SKM-1 (cell line): ENCODE data around the gene HIF1A.

Experiments used
- DNase-seq: peaks from one replicate; lab custom pipeline; 2025; ENCODE audit not compliant: unreplicated experiment; lab: John Stamatoyannopoulos, UW

The HIF1A gene

GRCh38 chr14:61672796-61673195 is 22.5 kb upstream of the HIF1A start:
- DNase-seq: no peak

- DNase-seq: no peak
Measured at GRCh38 chr14:61673305-61673704, 22.0 kb upstream of the HIF1A start.

GRCh38 chr14:61675291-61675690 is 20.0 kb upstream of the HIF1A start:
- DNase-seq: no peak

GRCh38 chr14:61677479-61677878 is 17.8 kb upstream of the HIF1A start:
- DNase-seq: no peak

GRCh38 chr14:61678975-61679374 is 16.3 kb upstream of the HIF1A start:
- DNase-seq: no peak

- DNase-seq: no peak
Measured at GRCh38 chr14:61681413-61681812, 13.9 kb upstream of the HIF1A start.

GRCh38 chr14:61683108-61683507 is 12.2 kb upstream of the HIF1A start:
- no peak for DNase-seq

DNA sequence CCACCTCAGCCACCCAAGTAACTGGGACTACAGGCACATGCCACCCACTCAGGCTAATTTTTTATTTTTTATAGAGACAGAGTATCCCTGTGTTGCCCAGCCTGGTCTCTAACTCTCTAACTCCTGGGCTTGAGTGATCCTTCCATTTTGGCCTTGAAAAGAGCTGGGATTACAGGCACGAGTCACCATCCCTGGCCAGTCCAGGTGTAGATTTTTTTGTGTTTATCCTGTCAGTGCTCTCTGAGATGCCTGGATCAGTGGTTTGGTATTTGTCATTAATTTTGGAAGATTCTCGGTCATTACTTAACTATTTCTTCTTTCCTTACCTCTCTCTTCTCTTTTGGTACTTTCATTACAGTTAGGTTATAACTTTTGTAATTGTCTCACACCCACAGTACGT is 5.3 kb upstream of the HIF1A start:
- no peak for DNase-seq

- DNase-seq: no peak
Measured at GRCh38 chr14:61690982-61691381, 4.3 kb upstream of the HIF1A start.

GRCh38 chr14:61691495-61691894 is 3.8 kb upstream of the HIF1A start:
- DNase-seq: no peak

DNA sequence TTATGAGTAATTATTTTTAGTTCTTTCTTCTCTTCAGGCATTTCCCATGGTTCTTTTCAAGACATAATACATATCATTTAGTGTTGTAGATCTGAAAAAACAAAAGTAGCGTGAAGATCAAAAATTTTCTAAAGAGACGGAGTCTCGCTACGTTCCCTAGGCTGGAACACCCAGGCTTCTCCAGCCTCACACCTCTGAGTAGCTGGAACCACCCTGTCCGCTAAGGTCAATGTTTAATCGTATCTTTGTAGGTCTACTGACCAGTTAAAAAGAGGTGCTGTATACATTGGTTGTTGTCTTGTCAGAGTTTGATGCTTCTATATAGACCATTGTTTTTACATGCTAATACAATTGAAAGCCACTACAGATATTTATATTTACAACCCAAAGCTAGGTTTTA is 1.3 kb upstream of the HIF1A start:
- DNase-seq: no peak

DNA sequence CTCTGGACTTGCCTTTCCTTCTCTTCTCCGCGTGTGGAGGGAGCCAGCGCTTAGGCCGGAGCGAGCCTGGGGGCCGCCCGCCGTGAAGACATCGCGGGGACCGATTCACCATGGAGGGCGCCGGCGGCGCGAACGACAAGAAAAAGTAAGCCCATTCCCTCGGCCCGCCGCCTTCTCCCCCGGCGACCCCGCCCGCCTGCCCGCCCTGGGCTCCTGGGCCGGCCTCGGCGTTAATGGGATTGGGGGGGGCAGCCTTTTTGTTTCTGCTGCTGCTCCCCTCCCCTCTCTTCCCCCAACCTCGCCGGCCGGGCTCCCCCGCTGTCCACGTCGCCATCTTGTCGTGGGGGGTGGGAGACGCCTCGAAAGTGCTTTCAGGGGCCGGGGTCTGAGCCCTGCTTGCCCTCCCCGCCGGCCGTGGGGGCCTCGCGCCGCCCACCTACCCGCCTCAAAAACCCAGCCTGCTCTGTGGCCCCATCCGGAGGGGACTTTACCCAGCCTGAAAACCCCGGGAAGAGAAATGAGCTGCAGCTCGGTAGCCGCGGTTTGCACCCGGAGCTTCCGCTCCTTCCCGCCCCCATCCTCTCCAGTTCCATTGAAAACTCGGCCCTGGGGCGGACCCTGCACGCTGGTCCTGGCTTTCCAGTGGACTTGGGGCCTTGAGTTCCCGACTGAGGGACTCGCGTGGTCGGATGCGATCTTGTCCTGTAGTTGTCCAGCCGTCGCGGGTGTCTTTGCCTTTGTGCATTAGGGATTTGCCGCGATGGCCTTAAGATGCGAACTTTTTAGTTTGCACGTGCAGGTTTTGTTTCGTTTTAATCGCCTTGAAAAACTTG is 598 bp downstream of the HIF1A start:
- peak; percentile 5 for DNase-seq

DNA sequence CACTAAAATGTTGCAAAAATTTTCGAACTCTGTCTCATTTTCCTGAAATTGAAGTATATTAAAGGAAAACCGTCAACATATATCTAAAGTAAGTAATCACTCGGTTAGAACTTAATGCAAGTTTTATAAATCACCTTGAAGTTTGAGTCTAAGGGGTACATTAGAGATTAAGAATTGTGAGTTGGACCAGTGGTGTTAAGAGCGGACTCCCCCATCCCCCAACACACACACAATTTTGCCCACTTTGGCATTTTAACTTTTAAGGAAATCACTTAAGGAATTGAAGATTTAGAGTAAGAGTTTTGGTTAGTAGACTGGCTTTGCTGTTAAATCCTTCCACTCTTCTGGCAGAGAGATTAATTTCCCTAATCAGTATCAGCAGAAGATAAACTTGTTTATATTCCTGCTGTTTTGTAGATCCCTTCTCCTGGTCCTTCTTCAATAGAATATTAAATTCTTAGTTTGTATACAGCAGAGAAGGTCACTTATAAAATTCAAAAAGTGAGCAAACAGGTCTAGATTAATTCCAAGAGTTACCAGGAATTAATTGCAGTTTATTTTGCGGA is 1.5 kb downstream of the HIF1A start:
- no peak for DNase-seq

DNA sequence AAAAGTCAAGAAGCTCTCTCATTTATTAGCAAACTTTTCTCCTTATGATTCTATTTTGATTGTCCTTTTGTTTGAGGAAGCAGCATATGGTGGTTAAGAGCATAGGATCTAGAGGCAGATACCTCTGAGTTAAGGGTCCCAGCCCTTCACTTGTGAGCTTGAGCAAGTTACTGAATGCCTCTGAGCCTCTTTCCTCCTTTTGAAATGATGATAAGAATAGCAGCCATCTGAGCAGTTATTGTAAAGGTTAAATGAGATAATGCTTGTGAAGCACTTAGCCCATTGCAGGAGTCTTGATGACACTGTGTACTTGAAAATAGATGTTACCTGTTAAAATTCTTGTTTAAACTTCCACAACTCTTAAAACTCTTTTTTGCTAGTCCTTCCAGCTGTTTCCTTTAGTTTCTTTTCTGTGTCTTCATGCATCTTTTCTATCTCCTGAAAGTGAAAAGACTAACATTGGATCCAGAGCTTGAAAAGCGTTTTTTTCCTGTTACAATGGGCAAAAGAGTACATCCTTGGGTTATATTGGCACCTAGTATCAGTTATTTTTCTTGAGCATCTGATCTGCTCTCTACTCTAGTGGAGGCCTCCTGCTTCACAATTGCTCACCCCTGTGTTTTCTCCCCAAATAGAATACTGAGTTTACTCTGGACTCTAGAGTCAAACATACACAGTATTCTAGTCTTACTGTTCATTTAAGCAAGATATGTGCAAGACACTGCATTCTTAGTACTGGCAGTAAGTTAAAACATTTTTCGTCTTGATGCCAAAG is 3.1 kb downstream of the HIF1A start:
- no peak for DNase-seq

DNA sequence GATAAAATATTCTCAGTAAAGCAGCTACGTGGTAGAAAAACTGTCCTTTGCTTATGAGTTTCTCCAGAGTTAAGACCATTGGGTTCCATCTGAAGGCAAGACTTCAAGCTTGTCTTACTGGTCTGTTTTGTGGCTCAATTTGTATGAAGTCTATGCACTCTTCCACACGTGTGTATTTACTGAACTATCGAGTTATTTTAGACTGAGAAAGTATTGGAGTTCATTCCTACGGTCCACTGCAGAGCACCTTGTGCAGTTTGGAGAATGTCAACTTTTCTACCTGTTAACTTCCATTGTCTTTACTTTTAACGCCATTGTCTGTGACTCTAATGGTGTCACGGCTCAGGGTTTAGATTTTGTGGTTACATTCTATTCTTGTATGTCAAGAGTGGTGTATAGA is 3.7 kb downstream of the HIF1A start:
- no peak for DNase-seq

DNA sequence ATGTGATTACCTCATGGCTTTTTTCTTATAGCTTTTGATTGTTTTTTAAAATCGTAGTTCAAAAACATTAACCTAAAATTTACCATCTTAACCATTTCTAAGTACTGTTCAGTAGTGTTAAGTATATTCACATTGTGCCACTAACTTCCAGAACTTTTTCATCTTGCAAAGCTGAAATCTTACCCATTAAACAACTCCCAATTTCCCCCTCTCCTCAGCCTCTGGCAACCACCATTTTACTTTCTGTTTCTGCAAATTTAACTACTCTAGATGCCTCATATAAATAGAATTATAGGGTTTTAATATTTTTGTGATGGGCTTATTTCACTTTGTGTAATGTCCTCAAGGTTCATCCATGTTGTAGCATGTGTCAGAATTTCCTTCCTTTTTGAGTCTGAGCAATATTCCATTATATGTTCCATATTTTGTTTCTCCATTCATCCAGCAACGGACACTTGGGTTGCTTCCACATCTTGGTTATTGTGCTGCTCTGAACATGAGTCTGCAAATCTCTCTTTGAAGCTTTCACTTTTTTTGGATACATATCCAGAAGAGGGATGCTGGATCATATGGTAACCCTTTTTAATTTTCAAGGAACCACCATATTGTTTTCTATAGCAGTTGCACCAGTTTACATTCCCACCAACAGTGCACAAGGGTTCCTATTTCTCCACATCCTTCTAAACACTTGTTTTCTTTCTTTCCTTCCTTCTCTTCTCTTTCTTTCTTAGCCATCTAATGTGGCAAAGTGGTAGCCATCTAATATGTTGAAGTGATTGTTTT is 5.0 kb downstream of the HIF1A start:
- no peak for DNase-seq

DNA sequence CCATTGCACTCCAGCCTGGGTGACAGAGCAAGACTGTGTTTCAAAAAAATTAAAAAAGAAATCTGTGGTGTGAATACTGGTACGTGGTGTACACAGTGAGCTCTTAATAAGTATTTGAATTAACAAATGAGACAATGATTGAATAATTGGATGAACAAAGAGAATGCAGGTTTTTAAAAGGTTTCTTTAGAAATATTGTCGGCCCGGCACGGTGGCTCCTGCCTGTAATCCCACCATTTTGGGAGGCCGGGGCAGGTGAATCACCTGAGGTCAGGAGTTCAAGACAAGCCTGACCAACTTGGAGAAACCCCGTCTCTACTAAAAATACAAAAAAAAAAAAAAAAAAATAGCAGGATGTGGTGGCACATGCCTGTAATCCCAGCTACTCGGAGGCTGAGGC is 6.6 kb downstream of the HIF1A start:
- DNase-seq: no peak

- no peak for DNase-seq
Measured at GRCh38 chr14:61703342-61704129, 8.2 kb downstream of the HIF1A start.

DNA sequence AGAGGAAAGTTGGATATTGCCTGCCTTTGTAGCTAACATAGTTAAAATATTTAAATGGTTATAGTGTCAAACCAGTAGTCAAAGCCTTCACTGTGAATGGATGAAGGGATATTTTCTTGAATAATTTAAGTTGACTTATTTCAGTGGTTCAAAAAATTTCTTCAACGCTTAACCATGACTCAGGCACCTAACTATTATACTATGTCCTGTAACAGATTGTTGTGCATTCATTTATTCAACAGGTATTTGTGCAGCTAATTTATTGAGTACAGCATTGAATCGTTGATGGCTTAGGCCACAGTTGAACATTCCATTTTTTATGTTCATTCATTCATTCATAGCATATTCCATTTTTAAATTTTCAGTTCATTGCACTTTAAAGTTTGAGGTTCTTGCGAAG is 9.2 kb downstream of the HIF1A start:
- DNase-seq: no peak

- DNase-seq: no peak
Measured at GRCh38 chr14:61705017-61705416, 9.7 kb downstream of the HIF1A start.
